CD8-positive, alpha-beta memory T cell (primary cell): Measurements from ENCODE around the gene CHRND. TPM values are rescaled to one million over a fixed set of nuclear protein-coding genes. Genes with fewer than 3 reads are reported as not detected.

ENCODE experiments used
- CTCF ChIA-PET: fragments of 350-600 bp; sonication (Branson Sonifier 250); formaldehyde crosslinking; loops from one replicate; lab custom pipeline; 2021; ENCODE audit warnings: antibody characterized with exemption; lab: Charles Lee
- POLR2A ChIA-PET: fragments of 350-600 bp; sonication (Branson Sonifier 250); formaldehyde crosslinking; loops from one replicate; lab custom pipeline; 2021; ENCODE audit warnings: antibody characterized with exemption; lab: Charles Lee
- DNase-seq, 5 donors: peaks; one replicate each; pipeline versions ENCODE4 v3.0.0 to v3.0.0-alpha.2; 2020 to 2022; ENCODE audit warnings: mixed read lengths in 1 of 5
- H3K27ac ChIP-seq: one replicate; pipeline ENCODE4 v1.7.0; 2013; ENCODE audit warnings: low read depth, mild to moderate bottlenecking, low read length, moderate library complexity
- H3K27me3 ChIP-seq: 2 replicates; pipeline ENCODE4 v1.7.0; 2013; ENCODE audit warnings: low read length, mild to moderate bottlenecking; ENCODE audit not compliant: insufficient read depth, poor library complexity, severe bottlenecking
- H3K36me3 ChIP-seq: 2 replicates; pipeline ENCODE4 v1.7.0; 2013; ENCODE audit warnings: mild to moderate bottlenecking, low read length, moderate library complexity; ENCODE audit not compliant: insufficient read depth
- H3K4me1 ChIP-seq: 2 replicates; pipeline ENCODE4 v1.7.0; 2013; ENCODE audit warnings: mild to moderate bottlenecking, low read length, moderate library complexity; ENCODE audit not compliant: insufficient read depth
- H3K4me3 ChIP-seq: 2 replicates; pipeline ENCODE4 v1.7.0; 2013; ENCODE audit warnings: mild to moderate bottlenecking, low read length
- H3K9me3 ChIP-seq: 2 replicates; pipeline ENCODE4 v1.7.0; 2013; ENCODE audit warnings: mild to moderate bottlenecking, low read length
- H3K27ac Mint-ChIP-seq, 8 donors: one replicate each; pipeline ENCODE4 v1.8.0; 2020 to 2021; ENCODE audit warnings: mixed read lengths in 8 of 8, mild to moderate bottlenecking in 6 of 8, inconsistent platforms in 3 of 8, moderate library complexity in 3 of 8
- H3K27me3 Mint-ChIP-seq, 2 donors: one replicate each; pipeline ENCODE4 v1.8.0; 2020 to 2021; ENCODE audit warnings: mixed read lengths in 2 of 2, mild to moderate bottlenecking in 1 of 2, moderate library complexity in 1 of 2
- H3K36me3 Mint-ChIP-seq, 3 donors: one replicate each; pipeline ENCODE4 v1.8.0; 2020 to 2021; ENCODE audit warnings: mixed read lengths in 3 of 3, inconsistent platforms in 1 of 3, mild to moderate bottlenecking in 1 of 3
- H3K4me1 Mint-ChIP-seq, 3 donors: one replicate each; pipeline ENCODE4 v1.8.0; 2020 to 2021; ENCODE audit warnings: mixed read lengths in 3 of 3, inconsistent platforms in 1 of 3, mild to moderate bottlenecking in 1 of 3
- H3K4me3 Mint-ChIP-seq, 7 donors: one replicate each; pipeline ENCODE4 v1.8.0; 2020 to 2021; ENCODE audit warnings: mixed read lengths in 7 of 7, mild to moderate bottlenecking in 6 of 7, moderate library complexity in 4 of 7, inconsistent platforms in 2 of 7
- H3K9me3 Mint-ChIP-seq, 5 donors: one replicate each; pipeline ENCODE4 v1.8.0; 2020 to 2022; ENCODE audit warnings: mixed read lengths in 5 of 5, mild to moderate bottlenecking in 3 of 5, moderate library complexity in 2 of 5, inconsistent platforms in 1 of 5
- polyA plus RNA-seq: library from polyadenylated mRNA; unstranded; fragments of 300-500 nt; fragmentation: Illumina TruSeq; gene quantifications from one replicate; pipeline ENCODE4 v1.2.3, GENCODE V29; 2021
- total RNA-seq, 2 experiments: library from RNA; stranded (reverse); gene quantifications; one replicate each; pipeline ENCODE4 v1.2.3, GENCODE V29; 2021

The CHRND gene
- total and polyA plus RNA-seq, 3 experiments from 2014 or later: not detected

DNA sequence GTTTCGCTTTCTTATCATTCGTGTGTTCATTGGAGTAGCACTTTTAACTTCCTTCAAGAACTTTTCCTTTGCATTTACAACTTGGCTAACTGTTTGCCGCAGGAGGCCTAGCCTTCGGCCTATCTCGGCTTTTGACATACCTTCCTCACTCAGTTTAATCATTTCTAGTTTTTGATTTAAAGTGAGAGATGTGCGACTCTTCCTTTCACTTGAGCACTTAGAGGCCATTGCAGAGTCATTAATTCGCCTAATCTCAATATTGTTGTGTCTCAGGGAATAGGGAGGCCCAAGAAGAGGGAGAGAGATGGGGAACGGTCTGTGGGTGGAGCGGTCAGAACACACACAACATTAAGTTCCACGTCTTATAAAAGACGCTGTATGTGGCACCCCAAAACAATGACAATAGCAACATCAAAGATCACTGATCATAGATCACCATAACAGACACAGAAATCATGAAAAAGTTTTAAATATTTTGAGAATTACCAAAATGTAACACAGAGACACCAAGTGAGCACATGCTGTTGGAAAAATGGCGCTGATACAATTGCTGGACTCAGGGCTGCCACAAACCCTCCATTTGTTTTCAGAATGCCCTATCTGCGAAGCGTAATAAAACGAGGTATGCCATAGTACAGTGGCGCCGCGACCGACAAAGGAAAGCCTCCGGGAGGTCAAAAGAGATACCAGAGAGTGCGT, 23.8 kb downstream of the CHRND start:
- Histone ChIP-seq H3K27me3 (no peaks in the 10 kb centered on the region), H3K9me3 (no peaks in the 10 kb centered on the region), H3K27ac (peak overlapping the region; percentile 99), H3K4me3 (peak overlapping the region; percentile 80), H3K4me1 (peaks cover 68% of the 10 kb centered on the region), H3K36me3 (peaks cover 3% of the 10 kb centered on the region)
- Mint-ChIP-seq H3K27ac (peak overlapping the region; percentile 98 to 100 (median 99)), H3K27me3 (no peaks in the 10 kb centered on the region), H3K36me3 (peaks cover 1 to 65% (median 4%) of the 10 kb centered on the region in 3 donors), H3K9me3 (no peaks in the 10 kb centered on the region), H3K4me1 (peaks cover 68 to 88% (median 74%) of the 10 kb centered on the region in 3 donors), H3K4me3 (peak overlapping the region; percentile 96 to 100 (median 98))
- ChIA-PET CTCF (interaction anchor here (0.6 to 1.3 kb wide), 2 partner anchors 14 to 581 kb away, joined by 3 read pairs; no protein-coding TSS in a partner anchor), POLR2A (interaction anchor here (0.6 to 1.4 kb wide), 2 partner anchors 283 to 769 kb away, joined by 3 read pairs; partner anchors contain the start of gene PDE6D)
- peak in 1 of 5 donors; percentile 7 for DNase-seq

DNA sequence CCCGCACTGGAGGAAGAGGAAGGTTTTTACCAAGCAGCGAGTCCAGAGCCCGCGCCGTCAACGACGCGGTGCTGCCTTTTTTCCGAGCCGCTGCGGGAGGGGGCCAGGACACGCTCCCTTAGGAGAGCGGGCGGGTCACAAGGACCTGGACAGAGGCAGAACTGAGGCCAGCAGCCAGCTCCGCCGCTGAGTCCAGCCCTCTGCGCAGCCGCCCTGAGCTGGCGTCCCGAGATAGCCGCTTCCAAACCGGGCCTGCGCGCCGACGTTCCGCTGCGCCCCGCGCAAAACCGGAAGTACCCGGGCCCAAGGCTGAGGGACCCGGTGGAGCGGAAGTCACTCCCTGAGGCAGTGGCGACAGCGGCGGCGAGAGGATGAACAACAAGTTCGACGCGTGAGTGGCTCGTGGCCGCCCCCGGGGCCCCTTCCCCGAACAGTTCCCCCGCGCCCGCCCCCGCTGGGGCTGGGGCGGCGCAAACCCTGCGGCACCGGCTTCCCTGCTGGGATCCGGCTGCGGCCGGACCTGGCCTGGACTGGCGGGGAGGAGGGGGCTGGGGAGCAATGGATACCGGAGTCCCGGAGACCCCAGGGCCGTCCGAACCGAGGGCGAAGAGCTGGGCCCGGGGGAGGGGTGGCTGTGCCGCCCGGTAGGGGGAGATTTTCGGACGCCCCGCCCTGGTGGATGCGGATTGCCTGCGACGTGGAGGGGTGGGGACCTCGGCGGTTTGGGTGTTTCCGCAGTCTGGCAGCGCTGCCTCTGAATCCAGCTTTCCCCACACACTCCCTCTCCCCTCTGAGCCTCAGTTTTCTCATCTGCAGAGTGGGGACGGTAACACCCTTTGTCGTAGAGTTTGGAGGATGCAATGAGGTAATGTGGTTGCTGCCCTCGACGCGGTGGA, 24.6 kb downstream of the CHRND start, which contains the start of the genes EIF4E2 and TIGD1:
Gene EIF4E2 (plus strand): TSS at position 336 of the 896 bp plus-strand sequence. CDS start 36 bp downstream, at position 372.
Gene TIGD1 (minus strand): TSS at position 204 of the 896 bp plus-strand sequence. CDS start 675 bp downstream, outside the sequence.
- H3K27ac Mint-ChIP-seq: peak within 1 kb of the TSS; percentile 98 to 100 (median 99)
- H3K4me1 Mint-ChIP-seq: peaks cover 75 to 91% (median 82%) of the 10 kb centered on the region in 3 donors
- DNase-seq: peak; percentile 82 to 92 (median 85)
- Histone ChIP-seq H3K27me3 (no peaks in the 10 kb centered on the region), H3K4me1 (peaks cover 69% of the 10 kb centered on the region), H3K27ac (peak within 1 kb of the TSS; percentile 99), H3K9me3 (no peaks in the 10 kb centered on the region), H3K4me3 (peak within 1 kb of the TSS; percentile 80), H3K36me3 (peaks cover 3% of the 10 kb centered on the region)
- no peaks in the 10 kb centered on the region for H3K27me3 Mint-ChIP-seq
- peak within 1 kb of the TSS; percentile 96 to 100 (median 98) for H3K4me3 Mint-ChIP-seq
- H3K36me3 Mint-ChIP-seq: peaks cover 3 to 71% (median 4%) of the 10 kb centered on the region in 3 donors
- CTCF ChIA-PET: interaction anchor here (0.6 to 1.3 kb wide), 3 partner anchors 13 to 582 kb away, joined by 3 read pairs; no protein-coding TSS in a partner anchor
- H3K9me3 Mint-ChIP-seq: no peaks in the 10 kb centered on the region
- POLR2A ChIA-PET: interaction anchor here (0.6 to 1.4 kb wide), 5 partner anchors 234 to 1020 kb away, joined by 3 to 4 read pairs (median 3); partner anchors contain the start of genes NMUR1 and PDE6D

DNA sequence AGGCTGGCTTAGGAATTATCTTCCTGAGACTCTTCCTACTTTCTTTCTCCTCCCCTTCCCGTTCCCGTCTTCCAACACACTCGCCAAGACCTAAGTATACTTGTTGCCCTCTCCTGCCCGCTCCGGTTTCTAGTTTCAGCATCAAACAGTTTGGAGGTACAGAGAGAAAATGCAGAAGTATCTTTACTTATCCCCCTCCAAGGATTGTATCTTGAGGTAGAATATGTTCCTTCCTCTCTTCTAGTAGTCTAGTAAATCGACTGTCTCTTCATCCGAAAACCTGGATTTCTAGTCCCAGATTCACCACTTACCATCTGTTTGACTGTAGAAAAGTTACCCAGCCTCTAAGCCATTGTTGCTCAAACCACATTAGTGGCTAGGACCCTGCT, 25.3 kb downstream of the CHRND start:
- ChIA-PET CTCF (interaction anchor here (0.8 to 1.3 kb wide), 3 partner anchors 12 to 47 kb away, joined by 3 read pairs; no protein-coding TSS in a partner anchor), POLR2A (interaction anchor here (0.6 to 1.4 kb wide), 5 partner anchors 11 to 1021 kb away, joined by 3 to 5 read pairs (median 4); partner anchors contain the start of genes NMUR1 and PDE6D)
- H3K9me3 ChIP-seq: no peaks in the 10 kb centered on the region
- Mint-ChIP-seq H3K9me3 (no peaks in the 10 kb centered on the region), H3K27me3 (no peaks in the 10 kb centered on the region), H3K27ac (peak overlapping the region; percentile 92 to 99 (median 98)), H3K4me1 (peaks cover 76 to 92% (median 89%) of the 10 kb centered on the region in 3 donors), H3K4me3 (peak overlapping the region; percentile 96 to 100 (median 98)), H3K36me3 (peaks cover 4 to 74% (median 6%) of the 10 kb centered on the region in 3 donors)
- H3K36me3 ChIP-seq: peaks cover 5% of the 10 kb centered on the region
- DNase-seq: no peak
- H3K27me3 ChIP-seq: no peaks in the 10 kb centered on the region
- peak overlapping the region; percentile 99 for H3K27ac ChIP-seq
- peaks cover 66% of the 10 kb centered on the region for H3K4me1 ChIP-seq
- H3K4me3 ChIP-seq: peak overlapping the region; percentile 80

DNA sequence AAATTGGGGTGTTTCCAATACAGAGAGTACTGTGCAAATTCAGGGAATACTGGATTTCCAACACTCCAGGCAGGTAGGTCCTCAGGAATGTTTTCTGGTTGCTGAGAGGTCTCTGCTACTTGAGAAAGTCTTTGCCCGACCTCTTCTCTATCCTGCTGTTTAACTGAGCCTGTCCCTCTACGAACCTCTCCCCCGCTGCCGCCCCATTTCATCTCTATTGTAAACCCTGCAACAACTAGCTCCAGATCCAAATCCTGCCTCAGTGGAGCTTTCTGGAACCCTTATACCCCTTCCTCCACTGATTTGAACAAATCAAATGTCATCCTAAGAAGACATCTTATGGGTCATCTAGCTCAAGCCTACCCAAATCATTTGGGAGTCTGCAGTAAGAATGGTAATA, 25.8 kb downstream of the CHRND start:
- peak overlapping the region; percentile 96 to 100 (median 98) for H3K4me3 Mint-ChIP-seq
- POLR2A ChIA-PET: interaction anchor here (0.6 kb wide), 1 partner anchor 11 kb away, joined by 5 read pairs; no protein-coding TSS in a partner anchor
- H3K4me3 ChIP-seq: peak overlapping the region; percentile 80

GRCh38 chr2:232556426-232556825, 30.5 kb downstream of the CHRND start:
- Histone ChIP-seq H3K9me3 (no peaks in the 10 kb centered on the region), H3K4me1 (peaks cover 31% of the 10 kb centered on the region), H3K27ac (no peak overlapping the region), H3K36me3 (peaks cover 20% of the 10 kb centered on the region), H3K27me3 (no peaks in the 10 kb centered on the region), H3K4me3 (no peak overlapping the region)
- H3K27ac Mint-ChIP-seq: peak overlapping the region in 2 of 8 donors; percentile 26 to 43
- peaks cover 3 to 84% (median 18%) of the 10 kb centered on the region in 3 donors for H3K36me3 Mint-ChIP-seq
- H3K27me3 Mint-ChIP-seq: no peaks in the 10 kb centered on the region
- ChIA-PET POLR2A (no interaction called here), CTCF (no interaction called here)
- DNase-seq: no peak
- H3K4me1 Mint-ChIP-seq: peaks cover 45 to 62% (median 55%) of the 10 kb centered on the region in 3 donors
- peak overlapping the region in 1 of 7 donors; percentile 6 for H3K4me3 Mint-ChIP-seq
- no peaks in the 10 kb centered on the region for H3K9me3 Mint-ChIP-seq

More for the DNA sequence above, 25.8 kb downstream of the CHRND start:
- Mint-ChIP-seq H3K36me3 (peaks cover 3 to 76% (median 8%) of the 10 kb centered on the region in 3 donors), H3K9me3 (no peaks in the 10 kb centered on the region), H3K27ac (peak overlapping the region; percentile 92 to 99 (median 98)), H3K27me3 (no peaks in the 10 kb centered on the region), H3K4me1 (peaks cover 76 to 92% (median 89%) of the 10 kb centered on the region in 3 donors)
- CTCF ChIA-PET: interaction anchor here (1.0 kb wide), 1 partner anchor 29 kb away, joined by 3 read pairs; no protein-coding TSS in a partner anchor
- Histone ChIP-seq H3K27ac (no peak overlapping the region), H3K4me1 (peaks cover 64% of the 10 kb centered on the region), H3K36me3 (peaks cover 10% of the 10 kb centered on the region), H3K27me3 (no peaks in the 10 kb centered on the region), H3K9me3 (no peaks in the 10 kb centered on the region)
- DNase-seq: no peak

GRCh38 chr2:232562515-232563151, 36.7 kb downstream of the CHRND start:
- Mint-ChIP-seq H3K36me3 (peaks cover 13 to 90% (median 29%) of the 10 kb centered on the region in 3 donors), H3K4me1 (peaks cover 0 to 4% (median 1%) of the 10 kb centered on the region in 3 donors), H3K4me3 (no peak overlapping the region), H3K9me3 (no peaks in the 10 kb centered on the region), H3K27ac (no peak overlapping the region), H3K27me3 (peaks cover 0 to 2% of the 10 kb centered on the region in 2 donors)
- Histone ChIP-seq H3K27ac (no peak overlapping the region), H3K36me3 (peaks cover 25% of the 10 kb centered on the region), H3K4me1 (no peaks in the 10 kb centered on the region), H3K9me3 (no peaks in the 10 kb centered on the region), H3K4me3 (no peak overlapping the region), H3K27me3 (no peaks in the 10 kb centered on the region)
- no peak for DNase-seq
- ChIA-PET POLR2A (no interaction called here), CTCF (interaction anchor here (1.4 kb wide), 1 partner anchor 12 kb away, joined by 3 read pairs; the partner anchor contains the start of genes EIF4E2 and TIGD1)

DNA sequence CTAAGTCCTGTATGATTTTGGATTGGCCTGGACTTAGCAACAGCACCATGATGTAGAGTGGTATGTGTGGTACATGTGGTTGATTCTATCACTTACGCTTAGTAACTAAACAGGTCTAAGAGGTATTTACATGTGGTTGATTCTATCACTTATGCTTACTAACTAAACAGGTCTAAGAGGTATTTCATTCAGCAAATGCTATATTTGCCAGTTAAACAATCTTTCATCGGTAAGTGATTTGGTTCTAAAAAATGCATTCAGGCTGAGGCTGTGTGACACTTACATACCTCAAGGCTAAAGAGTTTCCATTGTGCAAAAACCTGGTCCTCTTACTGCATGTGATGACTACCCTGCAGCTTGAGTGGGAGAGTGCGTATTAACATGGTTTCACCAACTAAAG, 37.6 kb downstream of the CHRND start:
- DNase-seq: no peak
- Histone ChIP-seq H3K4me3 (no peak overlapping the region), H3K9me3 (no peaks in the 10 kb centered on the region), H3K36me3 (peaks cover 30% of the 10 kb centered on the region), H3K27ac (no peak overlapping the region), H3K27me3 (no peaks in the 10 kb centered on the region), H3K4me1 (no peaks in the 10 kb centered on the region)
- peaks cover 0 to 2% of the 10 kb centered on the region in 2 donors for H3K27me3 Mint-ChIP-seq
- no peaks in the 10 kb centered on the region for H3K9me3 Mint-ChIP-seq
- POLR2A ChIA-PET: no interaction called here
- H3K27ac Mint-ChIP-seq: no peak overlapping the region
- H3K4me1 Mint-ChIP-seq: peaks cover 0 to 1% (median 0%) of the 10 kb centered on the region in 3 donors
- no peak overlapping the region for H3K4me3 Mint-ChIP-seq
- CTCF ChIA-PET: interaction anchor here (1.4 kb wide), 1 partner anchor 13 kb away, joined by 3 read pairs; the partner anchor contains the start of genes EIF4E2 and TIGD1
- peaks cover 21 to 94% (median 31%) of the 10 kb centered on the region in 3 donors for H3K36me3 Mint-ChIP-seq
